Transverse colon (tissue), 3 donors: ENCODE data around the gene TCHP.

ENCODE experiments used
- CTCF ChIP-seq, 5 experiments: fragments of 200-600 bp in 3 of 5; fragments of 450-650 bp in 2 of 5; sonication (generic) in 3 of 5; IDR thresholded peaks; 1 replicate in 2 of 5; 2 replicates in 3 of 5; pipeline ENCODE4 v1.5.1; 2016 to 2017; ENCODE audit warnings: antibody characterized with exemption in 5 of 5, inconsistent platforms in 3 of 5, mild to moderate bottlenecking in 2 of 5, moderate library complexity in 1 of 5
- POLR2A ChIP-seq: fragments of 450-650 bp; IDR thresholded peaks from one replicate; pipeline ENCODE4 v1.6.1; 2016; ENCODE audit warnings: antibody characterized with exemption, mild to moderate bottlenecking, moderate library complexity

DNA sequence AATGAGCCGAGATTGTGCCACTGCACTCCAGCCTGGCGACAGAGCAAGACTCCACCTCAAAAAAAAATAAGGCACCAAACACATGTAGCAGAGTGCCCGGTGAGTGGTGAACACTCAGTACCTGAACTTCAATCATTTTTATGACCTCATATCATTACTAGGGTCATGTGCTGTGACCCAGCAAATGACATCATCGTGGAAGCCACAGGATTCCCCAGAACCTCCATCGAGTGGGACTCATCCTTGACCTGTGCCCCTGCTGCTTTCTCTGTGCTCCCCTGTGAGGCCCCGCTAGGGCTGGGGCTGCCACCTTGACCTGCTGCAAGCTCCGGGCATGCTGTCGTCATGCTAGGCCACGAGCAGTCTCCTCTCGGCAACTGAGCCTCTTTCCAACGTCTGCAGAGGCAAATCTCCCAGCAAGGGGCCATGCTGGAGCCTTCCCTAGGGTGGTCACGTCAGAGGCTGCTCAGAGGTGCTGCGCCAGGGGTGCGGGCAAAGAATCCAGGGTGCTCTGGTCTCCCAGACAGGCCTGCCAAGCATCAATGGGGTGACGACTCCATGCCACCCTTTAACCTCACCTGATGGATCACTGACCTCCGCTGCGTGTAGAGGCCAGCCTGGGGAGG, 38.3 kb upstream of the TCHP start:
- TF ChIP-seq CTCF (IDR thresholded peaks at IDR 0.05) (no peak), POLR2A (no peak)
